ENCODE results near the gene TJP3. TPM values are rescaled to one million over a fixed set of nuclear protein-coding genes. Genes with fewer than 3 reads are reported as not detected.
A peak's percentile ranks its signal among the peaks of the same experiment; 100 is the strongest.

TJP3 gene
- total RNA-seq, 2 donors from 2014 or later = 1.7 to 5.8 TPM

DNA sequence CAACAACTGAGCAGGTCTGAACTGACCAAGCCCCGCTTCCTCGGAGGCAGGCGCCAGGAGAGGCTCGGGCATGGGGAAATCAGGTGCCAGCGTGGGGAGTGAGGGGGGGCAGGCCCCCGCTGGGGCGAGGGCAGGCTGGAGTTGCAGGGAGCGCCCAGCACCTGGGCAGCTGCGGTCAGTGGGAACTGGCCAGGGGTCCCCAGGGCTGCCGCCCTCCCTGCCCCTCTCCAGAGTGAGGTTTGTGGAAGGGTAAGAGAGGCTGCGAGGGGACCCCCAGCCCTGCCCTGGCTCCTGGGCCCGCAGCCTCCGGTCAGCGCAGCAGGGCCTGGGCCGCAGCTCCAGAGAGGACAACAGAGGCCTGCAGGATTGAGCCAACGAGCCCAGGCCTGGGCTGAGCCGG, 40.4 kb upstream of the TJP3 start:
- no peak overlapping the region for H3K4me3 Mint-ChIP-seq
- no peaks in the 10 kb centered on the region for H3K27me3 Mint-ChIP-seq (ENCODE audit: low read depth)
- DNase-seq (no peak), ATAC-seq (replicated peaks in 1 of 2) (no peak)
- H3K27ac Mint-ChIP-seq = no peak overlapping the region
- peaks cover 24% of the 10 kb centered on the region for H3K4me1 Mint-ChIP-seq (ENCODE audit: low read depth)
- H3K36me3 Mint-ChIP-seq (ENCODE audit: insufficient read depth in 2 of 2) = peaks cover 0 to 2% of the 10 kb centered on the region in 2 donors
- no peaks in the 10 kb centered on the region for H3K9me3 Mint-ChIP-seq

- no peak for DNase-seq
- Mint-ChIP-seq H3K4me3 (no peak overlapping the region), H3K27me3 (ENCODE audit: low read depth) (no peaks in the 10 kb centered on the region), H3K4me1 (ENCODE audit: low read depth) (peaks cover 24% of the 10 kb centered on the region), H3K9me3 (no peaks in the 10 kb centered on the region), H3K27ac (no peak overlapping the region), H3K36me3 (ENCODE audit: insufficient read depth in 2 of 2) (peaks cover 0 to 2% of the 10 kb centered on the region in 2 donors)
- ATAC-seq (replicated peaks in 1 of 2) = no peak
Measured at GRCh38 chr19:3668331-3669081, 39.7 kb upstream of the TJP3 start.

DNA sequence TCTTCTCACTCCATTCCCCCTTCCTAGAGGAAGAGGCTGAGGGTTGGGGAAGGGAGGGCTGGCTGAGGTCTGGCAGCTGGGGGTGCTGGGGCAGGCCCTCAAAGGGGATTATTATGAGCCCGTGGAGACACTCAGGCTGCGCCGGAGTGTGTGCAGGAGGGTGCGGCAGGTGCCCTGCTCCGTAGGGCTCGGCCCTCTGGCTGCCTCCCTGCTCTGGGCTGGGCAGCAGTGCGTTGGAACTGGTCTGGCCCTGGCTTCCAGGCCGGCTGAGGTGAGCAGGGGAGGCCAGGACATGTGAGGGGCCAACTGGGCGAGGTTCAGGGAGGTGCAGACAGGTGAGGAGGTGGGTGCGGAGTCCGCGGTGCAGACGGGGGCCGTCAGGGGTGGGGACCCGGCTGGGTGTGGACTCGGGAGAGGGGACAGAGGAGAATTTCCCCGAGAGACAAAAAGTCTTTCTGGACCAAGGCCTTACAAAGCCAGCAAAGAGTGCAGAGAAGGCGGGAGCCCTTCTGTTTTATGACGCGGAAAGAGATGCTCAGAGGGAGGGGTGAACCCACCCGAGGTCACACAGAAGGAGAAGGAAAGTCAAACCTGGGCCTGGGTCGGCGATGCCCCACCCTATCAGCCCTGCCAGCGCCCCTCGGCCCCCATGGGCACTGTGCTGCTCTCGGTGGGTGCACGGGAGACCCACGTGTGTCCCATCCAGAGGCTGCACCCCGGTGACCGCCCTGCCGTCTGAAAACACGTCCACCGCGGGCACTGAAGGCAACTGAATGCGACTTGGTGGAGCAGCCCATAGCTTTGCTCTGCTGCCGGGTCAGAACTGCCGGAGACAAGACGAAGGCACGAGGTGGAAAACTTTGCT, 38.9 kb upstream of the TJP3 start:
- ATAC-seq (replicated peaks in 1 of 2) = no peak
- Mint-ChIP-seq H3K27ac (no peak overlapping the region), H3K4me3 (no peak overlapping the region), H3K36me3 (ENCODE audit: insufficient read depth in 2 of 2) (peaks cover 0 to 2% of the 10 kb centered on the region in 2 donors), H3K27me3 (ENCODE audit: low read depth) (no peaks in the 10 kb centered on the region), H3K9me3 (no peaks in the 10 kb centered on the region), H3K4me1 (ENCODE audit: low read depth) (peaks cover 24% of the 10 kb centered on the region)
- no peak for DNase-seq

DNA sequence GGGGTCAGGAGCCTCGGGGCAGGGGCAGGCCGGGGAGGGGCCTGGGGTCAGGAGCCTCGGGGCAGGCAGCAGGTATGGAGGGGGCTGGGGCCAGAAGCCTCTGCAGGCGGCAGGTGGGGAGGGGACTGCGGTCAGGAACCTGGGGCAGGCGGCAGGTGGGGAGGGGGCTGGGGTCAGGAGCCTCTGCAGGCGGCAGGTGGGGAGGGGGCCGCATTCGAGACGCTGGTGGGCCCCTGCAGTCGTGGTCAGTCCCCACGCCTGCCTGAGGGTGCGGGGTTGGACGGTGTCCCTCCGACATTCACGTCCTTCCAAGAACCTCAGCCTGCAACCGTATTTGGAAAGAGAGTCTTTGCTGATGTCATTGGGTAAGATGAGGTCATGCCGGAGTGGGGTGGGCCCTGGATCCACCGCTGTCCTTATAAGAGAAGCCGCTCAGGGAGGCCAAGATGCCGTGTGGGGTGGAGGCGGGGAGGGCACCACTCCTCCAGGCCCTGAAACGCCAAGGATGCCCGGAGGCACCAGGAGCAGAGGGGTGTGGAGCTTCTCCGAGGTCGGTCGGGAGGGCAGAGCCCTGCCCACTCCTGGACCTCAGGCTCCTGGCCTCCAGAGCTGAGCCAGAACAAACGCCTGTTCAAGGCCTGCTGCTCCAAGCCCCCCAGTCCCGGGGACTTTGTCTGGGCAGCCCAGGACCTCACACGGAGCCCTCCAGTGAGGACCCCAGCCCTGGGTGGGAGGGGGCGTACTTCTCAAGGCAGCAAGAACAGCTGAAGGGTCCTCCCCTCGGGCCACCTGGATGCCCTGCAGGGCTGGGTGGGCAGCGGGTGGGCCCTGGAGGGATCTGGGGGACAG, 38.0 kb upstream of the TJP3 start:
- Mint-ChIP-seq H3K4me1 (ENCODE audit: low read depth) (peaks cover 24% of the 10 kb centered on the region), H3K4me3 (peak overlapping the region in 1 of 2 donors; percentile 81)

GRCh38 chr19:3670796-3671679, 37.1 kb upstream of the TJP3 start:
- ATAC-seq (replicated peaks in 1 of 2) (peak; percentile 73 to 78), DNase-seq (peak; percentile 74 to 76)
- Mint-ChIP-seq H3K27me3 (ENCODE audit: low read depth) (no peaks in the 10 kb centered on the region), H3K36me3 (ENCODE audit: insufficient read depth in 2 of 2) (peaks cover 2 to 3% of the 10 kb centered on the region in 2 donors), H3K27ac (no peak overlapping the region), H3K9me3 (no peaks in the 10 kb centered on the region), H3K4me3 (peak overlapping the region; percentile 74 to 81), H3K4me1 (ENCODE audit: low read depth) (peaks cover 24% of the 10 kb centered on the region)

More for the DNA sequence above, 38.0 kb upstream of the TJP3 start:
- Mint-ChIP-seq H3K27me3 (ENCODE audit: low read depth) (no peaks in the 10 kb centered on the region), H3K27ac (no peak overlapping the region), H3K9me3 (no peaks in the 10 kb centered on the region), H3K36me3 (ENCODE audit: insufficient read depth in 2 of 2) (peaks cover 2 to 3% of the 10 kb centered on the region in 2 donors)
- no peak for ATAC-seq (replicated peaks in 1 of 2)
- no peak for DNase-seq

- Mint-ChIP-seq H3K4me1 (ENCODE audit: low read depth) (peaks cover 25% of the 10 kb centered on the region), H3K36me3 (ENCODE audit: insufficient read depth in 2 of 2) (peaks cover 2 to 3% of the 10 kb centered on the region in 2 donors), H3K27ac (no peak overlapping the region), H3K27me3 (ENCODE audit: low read depth) (no peaks in the 10 kb centered on the region), H3K4me3 (peak overlapping the region; percentile 74 to 81), H3K9me3 (no peaks in the 10 kb centered on the region)
- peak; percentile 68 to 72 for ATAC-seq (replicated peaks in 1 of 2)
- peak; percentile 49 to 55 for DNase-seq
Measured at GRCh38 chr19:3671680-3672574, 36.3 kb upstream of the TJP3 start.

GRCh38 chr19:3672575-3672948, 35.6 kb upstream of the TJP3 start:
- H3K27me3 Mint-ChIP-seq (ENCODE audit: low read depth) = no peaks in the 10 kb centered on the region
- H3K9me3 Mint-ChIP-seq = no peaks in the 10 kb centered on the region
- no peak for ATAC-seq (replicated peaks in 1 of 2)
- H3K36me3 Mint-ChIP-seq (ENCODE audit: insufficient read depth in 2 of 2) = peaks cover 2 to 3% of the 10 kb centered on the region in 2 donors
- peak overlapping the region; percentile 74 to 81 for H3K4me3 Mint-ChIP-seq
- no peak overlapping the region for H3K27ac Mint-ChIP-seq
- no peak for DNase-seq
- H3K4me1 Mint-ChIP-seq (ENCODE audit: low read depth) = peaks cover 24% of the 10 kb centered on the region

DNA sequence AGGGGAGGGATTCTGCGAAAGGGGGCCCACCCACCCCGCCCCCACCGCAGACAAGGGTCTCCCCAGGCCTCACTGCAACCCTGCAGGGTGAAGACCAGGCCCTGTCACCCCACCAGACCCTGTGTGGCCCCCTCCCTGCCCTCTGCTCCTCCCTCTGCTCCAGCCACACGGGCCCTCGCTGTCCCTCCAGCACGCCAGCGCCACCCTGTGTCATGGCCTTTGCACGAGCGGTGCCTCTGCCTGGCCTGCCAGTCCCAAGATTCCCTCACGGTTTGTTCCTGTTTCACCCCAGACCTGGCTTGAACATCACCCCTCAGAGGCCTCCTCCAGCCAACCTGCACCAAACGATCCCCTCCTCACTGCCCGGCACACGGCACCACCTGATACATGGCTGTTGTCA, 35.2 kb upstream of the TJP3 start:
- no peak for ATAC-seq (replicated peaks in 1 of 2)
- peaks cover 2 to 3% of the 10 kb centered on the region in 2 donors for H3K36me3 Mint-ChIP-seq (ENCODE audit: insufficient read depth in 2 of 2)
- peaks cover 24% of the 10 kb centered on the region for H3K4me1 Mint-ChIP-seq (ENCODE audit: low read depth)
- H3K27ac Mint-ChIP-seq = peak overlapping the region; percentile 33
- H3K4me3 Mint-ChIP-seq = no peak overlapping the region
- DNase-seq = no peak
- no peaks in the 10 kb centered on the region for H3K27me3 Mint-ChIP-seq (ENCODE audit: low read depth)
- no peaks in the 10 kb centered on the region for H3K9me3 Mint-ChIP-seq

GRCh38 chr19:3673506-3674439, 34.4 kb upstream of the TJP3 start:
- H3K4me3 Mint-ChIP-seq = no peak overlapping the region
- peaks cover 2 to 3% of the 10 kb centered on the region in 2 donors for H3K36me3 Mint-ChIP-seq (ENCODE audit: insufficient read depth in 2 of 2)
- no peaks in the 10 kb centered on the region for H3K9me3 Mint-ChIP-seq
- no peak overlapping the region for H3K27ac Mint-ChIP-seq
- no peaks in the 10 kb centered on the region for H3K27me3 Mint-ChIP-seq (ENCODE audit: low read depth)
- ATAC-seq (replicated peaks in 1 of 2) (no peak), DNase-seq (no peak)
- H3K4me1 Mint-ChIP-seq (ENCODE audit: low read depth) = peaks cover 24% of the 10 kb centered on the region

DNA sequence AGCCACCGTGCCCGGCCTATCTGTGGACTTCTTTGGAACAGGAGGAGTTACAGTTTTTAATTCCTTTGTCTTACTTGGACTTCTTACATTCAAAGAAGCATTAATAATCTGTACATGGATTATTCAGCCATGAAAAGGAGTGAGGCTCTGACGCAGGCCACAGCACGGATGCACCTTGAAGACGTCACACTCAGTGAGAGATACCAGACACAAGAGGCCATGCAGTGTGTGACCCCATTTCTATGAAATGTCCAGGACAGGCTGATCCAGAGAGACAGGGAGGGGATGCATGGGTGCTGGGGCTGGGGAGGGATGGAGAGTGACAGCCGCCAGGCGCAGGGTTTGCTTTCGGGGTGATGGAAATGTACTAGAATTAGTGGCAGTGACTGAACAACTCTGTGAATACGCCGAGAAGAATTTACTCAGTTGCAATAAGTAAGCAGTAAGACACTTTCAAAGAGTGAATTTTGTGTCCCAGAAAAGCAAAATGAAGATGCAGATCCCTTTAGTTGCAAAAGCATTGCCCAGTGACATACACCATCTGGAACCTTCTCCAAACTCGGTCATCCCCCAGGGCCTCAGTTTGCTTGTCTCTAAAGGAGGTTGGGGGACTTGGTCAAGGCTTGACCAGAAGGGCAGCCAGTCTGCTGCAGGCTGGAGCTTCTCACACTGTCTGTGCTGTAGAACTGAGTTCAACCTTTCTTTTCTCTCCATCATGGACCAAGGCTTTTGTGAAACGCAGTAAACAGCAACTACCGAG, 33.2 kb upstream of the TJP3 start:
- H3K4me3 Mint-ChIP-seq = no peak overlapping the region
- ATAC-seq (replicated peaks in 1 of 2) = no peak
- no peak overlapping the region for H3K27ac Mint-ChIP-seq
- peaks cover 2 to 3% of the 10 kb centered on the region in 2 donors for H3K36me3 Mint-ChIP-seq (ENCODE audit: insufficient read depth in 2 of 2)
- no peak for DNase-seq
- peaks cover 24% of the 10 kb centered on the region for H3K4me1 Mint-ChIP-seq (ENCODE audit: low read depth)
- H3K27me3 Mint-ChIP-seq (ENCODE audit: low read depth) = no peaks in the 10 kb centered on the region
- no peaks in the 10 kb centered on the region for H3K9me3 Mint-ChIP-seq

All from activated T-cell treated with anti-CD3 and anti-CD28 coated beads, Interleukin-2, amount 50 U/mL, for 72 hours (primary cell).